ENCODE measurements around the gene ZNF425. TPM values are rescaled to one million over a fixed set of nuclear protein-coding genes. Genes with fewer than 3 reads are reported as not detected.

Gene ZNF425
- total and polyA plus RNA-seq, 9 of the 15 experiments (the other 6 are each of a cell fraction or from before 2014, with no cell fraction given), result 0.03 to 0.89 (median 0.54) TPM

GRCh38 chr7:149147072-149147751 is 21.1 kb upstream of the ZNF425 start, which contains the start of gene ZNF398 (continued):
- no peak for TF ChIP-seq NFE2L1 (tag; IDR thresholded peaks at IDR 0.05; ENCODE audit: borderline replicate concordance, low read depth)
- no peak for TF ChIP-seq NR4A1 (CRISPR knock-in tag; IDR thresholded peaks at IDR 0.05)
- TF ChIP-seq NR4A1 (tag; IDR thresholded peaks at IDR 0.05), result peak; percentile 59; the same call in 1 of the 2 replicates
- no peak for TF ChIP-seq ZNF316 (IDR thresholded peaks at IDR 0.05)
- peak; percentile 20 for TF ChIP-seq ZFP36 (IDR thresholded peaks at IDR 0.05; ENCODE audit: low read depth, low read length, partially characterized antibody)
- TF ChIP-seq POLR2H (tag; IDR thresholded peaks at IDR 0.05; ENCODE audit: low read depth), result no peak
- TF ChIP-seq SREBF1 (IDR thresholded peaks at IDR 0.05; ENCODE audit: borderline replicate concordance, low read depth, low read length), result no peak
- no peak for TF ChIP-seq ZFP1 (CRISPR knock-in tag; IDR thresholded peaks at IDR 0.05)
- TF ChIP-seq ZC3H11A (IDR thresholded peaks at IDR 0.05; ENCODE audit: low read depth, low read length), result no peak
- no peak for TF ChIP-seq KLF13 (tag; IDR thresholded peaks at IDR 0.05; ENCODE audit: borderline replicate concordance, low read depth)
- no peak for TF ChIP-seq PHF21A (IDR thresholded peaks at IDR 0.05; ENCODE audit: borderline replicate concordance, low read depth)
- TF ChIP-seq ZNF695 (CRISPR knock-in tag; IDR thresholded peaks at IDR 0.05), result no peak
- TF ChIP-seq SOX6 (IDR thresholded peaks at IDR 0.05), result peak; percentile 53; the same call in 1 of the 2 replicates
- peak; percentile 98 for TF ChIP-seq GATAD2B (IDR thresholded peaks at IDR 0.05; ENCODE audit: borderline replicate concordance)
- TF ChIP-seq THRB (CRISPR knock-in tag; conservative IDR thresholded peaks at IDR 0.05), result peak; percentile 60; the same call in 1 of the 2 replicates
- no peak for TF ChIP-seq ZNF3 (CRISPR knock-in tag; IDR thresholded peaks at IDR 0.05)
- TF ChIP-seq HOXB6 (CRISPR knock-in tag; IDR thresholded peaks at IDR 0.05; ENCODE audit: borderline replicate concordance), result 0 out of 2 replicates have a peak, but pooled peaks have one; percentile 33
- TF ChIP-seq ETS2 (tag; IDR thresholded peaks at IDR 0.05; ENCODE audit: borderline replicate concordance, poor library complexity, severe bottlenecking), result no peak
- no peak for TF ChIP-seq ZZZ3 (IDR thresholded peaks at IDR 0.05)
- TF ChIP-seq PTTG1 (tag; IDR thresholded peaks at IDR 0.05; ENCODE audit: low read depth), result no peak
- TF ChIP-seq ZNF232 (CRISPR knock-in tag; IDR thresholded peaks at IDR 0.05), result 0 out of 2 replicates have a peak, but pooled peaks have one; percentile 29
- no peak for TF ChIP-seq STAT5B (CRISPR knock-in tag; IDR thresholded peaks at IDR 0.05)
- TF ChIP-seq MAFK (IDR thresholded peaks at IDR 0.05; ENCODE audit: low read length), result no peak
- no peak for TF ChIP-seq FOS (IDR thresholded peaks at IDR 0.05; ENCODE audit: extremely low read depth, insufficient read length)
- 0 out of 2 replicates have a peak, but pooled peaks have one; percentile 24 for TF ChIP-seq KHSRP (IDR thresholded peaks at IDR 0.05)
- 0 out of 2 replicates have a peak, but pooled peaks have one; percentile 19 for TF ChIP-seq TRIM28 (IDR thresholded peaks at IDR 0.05)
- TF ChIP-seq ZNF133 (CRISPR knock-in tag; IDR thresholded peaks at IDR 0.05), result no peak
- TF ChIP-seq ZNF239 (CRISPR knock-in tag; IDR thresholded peaks at IDR 0.05), result no peak
- 0 out of 2 replicates have a peak, but pooled peaks have one; percentile 49 for TF ChIP-seq SMAD3 (CRISPR knock-in tag; conservative IDR thresholded peaks at IDR 0.05)

All from K562 (cell line).